HCT116 (cell line): ENCODE data around the gene COL18A1. TPM values are rescaled to one million over a fixed set of nuclear protein-coding genes. Genes with fewer than 3 reads are reported as not detected.

Experiments used
- ATAC-seq: fragments of 200-7000 bp; cut with Tn5 transposase; 2 replicates; pipeline ENCODE4 v1.9.1; 2020; ENCODE audit warnings: mild to moderate bottlenecking, moderate library complexity
- BruUV-seq: library from RNA; stranded (reverse); fragments of 400-500 nt; replicated peaks from 2 replicates; lab custom pipeline; 2021; lab: Mats Ljungman, UMichigan
- CTCF ChIA-PET: fragments of 300-600 bp; sonication (Branson Sonifier 250); formaldehyde crosslinking; loops from one replicate; lab custom pipeline; 2021; ENCODE audit warnings: antibody characterized with exemption; lab: Charles Lee
- POLR2A ChIA-PET: fragments of 300-600, 350-600 bp; sonication (Branson Sonifier 250); formaldehyde crosslinking; loops from one replicate; lab custom pipeline; 2021; ENCODE audit warnings: antibody characterized with exemption; lab: Charles Lee
- RAD21 ChIA-PET, 2 experiments: fragments of 300-600 bp; sonication (Branson Sonifier 250); formaldehyde crosslinking; loops; one replicate each; lab custom pipeline; 2023; ENCODE audit warnings: low total read pairs in 2 of 2; ENCODE audit not compliant: uncharacterized antibody in 2 of 2, unreplicated experiment in 2 of 2, low non-redundant PET in 1 of 2; lab: Charles Lee
- DNase-seq: peaks from one replicate; pipeline ENCODE4 v3.0.0-alpha.2; 2010; ENCODE audit warnings: low read depth, low spot score
- H2AFZ ChIP-seq: fragments of 200-600 bp; shearing (Covaris generic), sonication (generic); 2 replicates; pipeline ENCODE4 v1.6.1; 2017; ENCODE audit warnings: low read depth, mixed run types, mixed read lengths, antibody characterized with exemption, low read length; ENCODE audit not compliant: poor library complexity, severe bottlenecking
- H3K27ac ChIP-seq: 2 replicates; pipeline ENCODE4 v1.5.1; 2012; ENCODE audit warnings: low read depth, low read length
- H3K27me3 ChIP-seq: fragments of 200-600 bp; sonication (generic); 2 replicates; pipeline ENCODE4 v1.6.1; 2016; ENCODE audit warnings: mixed run types, low read length, mixed read lengths; ENCODE audit not compliant: insufficient read depth
- H3K36me3 ChIP-seq, 2 experiments: fragments of 200-500 bp in 1 of 2; fragments of 200-600 bp in 1 of 2; sonication (Bioruptor generic) in 1 of 2; sonication (generic) in 1 of 2; 2 replicates each; pipeline versions ENCODE4 v1.5.1 to v1.6.1; 2014 to 2016; ENCODE audit warnings: low read length in 2 of 2, inconsistent platforms in 1 of 2, mixed read lengths in 1 of 2, mixed run types in 1 of 2; ENCODE audit not compliant: insufficient read depth in 2 of 2, control insufficient read depth in 1 of 2
- H3K4me1 ChIP-seq, 2 experiments: fragments of 200-600 bp in 1 of 2; sonication (generic) in 1 of 2; 2 replicates each; pipeline versions ENCODE4 v1.5.1 to v1.6.1; 2012 to 2017; ENCODE audit warnings: low read length in 2 of 2, inconsistent platforms in 1 of 2, mild to moderate bottlenecking in 1 of 2, mixed read lengths in 1 of 2, mixed run types in 1 of 2, moderate library complexity in 1 of 2; ENCODE audit not compliant: insufficient read depth in 2 of 2, control insufficient read depth in 1 of 2
- H3K4me2 ChIP-seq: fragments of 200-600 bp; sonication (generic); 2 replicates; pipeline ENCODE4 v1.6.1; 2017; ENCODE audit warnings: mixed run types, low read length, mixed read lengths
- H3K4me3 ChIP-seq, 2 experiments: fragments of 200-600 bp in 1 of 2; sonication (generic) in 1 of 2; replicated peaks in 1 of 2; 2 replicates each; pipeline ENCODE4 v1.5.1; 2011 to 2016; ENCODE audit warnings: low read length in 2 of 2, control low read depth in 1 of 2, low read depth in 1 of 2, mild to moderate bottlenecking in 1 of 2, mixed read lengths in 1 of 2, mixed run types in 1 of 2
- H3K79me2 ChIP-seq: fragments of 200-600 bp; sonication (generic); 2 replicates; pipeline ENCODE4 v1.6.1; 2017; ENCODE audit warnings: mild to moderate bottlenecking, mixed run types, low read length, moderate library complexity, mixed read lengths; ENCODE audit not compliant: insufficient read depth
- H3K9ac ChIP-seq: fragments of 200-600 bp; sonication (generic); 2 replicates; pipeline ENCODE4 v1.6.1; 2016; ENCODE audit warnings: low read length, mixed read lengths
- H3K9me2 ChIP-seq: fragments of 200-600 bp; sonication (generic), shearing (Covaris generic); 2 replicates; pipeline ENCODE4 v1.6.1; 2017; ENCODE audit warnings: mixed run types, mild to moderate bottlenecking, moderate library complexity; ENCODE audit not compliant: insufficient read depth
- H3K9me3 ChIP-seq, 2 experiments: fragments of 200-500 bp in 1 of 2; fragments of 200-600 bp in 1 of 2; sonication (Bioruptor generic) in 1 of 2; sonication (generic) in 1 of 2; 2 replicates each; pipeline ENCODE4 v1.6.1; 2014 to 2017; ENCODE audit warnings: low read length in 2 of 2, mixed read lengths in 2 of 2, inconsistent platforms in 1 of 2, low read depth in 1 of 2, mild to moderate bottlenecking in 1 of 2, mixed run types in 1 of 2, moderate library complexity in 1 of 2; ENCODE audit not compliant: control insufficient read depth in 1 of 2, insufficient read depth in 1 of 2
- H4K20me1 ChIP-seq: fragments of 200-600 bp; sonication (generic), shearing (Covaris generic); 2 replicates; pipeline ENCODE4 v1.6.1; 2017; ENCODE audit warnings: mixed run types, mild to moderate bottlenecking, moderate library complexity; ENCODE audit not compliant: insufficient read depth
- CBX3 ChIP-seq: IDR thresholded peaks from 2 replicates; pipeline ENCODE4 v1.6.1; 2012; ENCODE audit warnings: low read depth
- CEBPB ChIP-seq: IDR thresholded peaks from 2 replicates; pipeline ENCODE4 v1.6.1; 2012; ENCODE audit warnings: low read depth
- EGR1 ChIP-seq: IDR thresholded peaks from 2 replicates; pipeline ENCODE4 v1.6.1; 2012; ENCODE audit warnings: low read depth
- ELF1 ChIP-seq: IDR thresholded peaks from 2 replicates; pipeline ENCODE4 v1.6.1; 2012; ENCODE audit warnings: low read depth, borderline replicate concordance
- FOSL1 ChIP-seq: IDR thresholded peaks from 2 replicates; pipeline ENCODE4 v1.6.1; 2012; ENCODE audit warnings: low read depth
- JUND ChIP-seq: IDR thresholded peaks from 2 replicates; pipeline ENCODE4 v1.6.1; 2012
- POLR2AphosphoS5 ChIP-seq: IDR thresholded peaks from 2 replicates; pipeline ENCODE4 v1.6.1; 2011; ENCODE audit warnings: mild to moderate bottlenecking, low read depth, low read length, moderate library complexity
- RAD21 ChIP-seq: IDR thresholded peaks from 2 replicates; pipeline ENCODE4 v1.6.1; 2012; ENCODE audit warnings: low read depth, mild to moderate bottlenecking
- SRF ChIP-seq: IDR thresholded peaks from 2 replicates; pipeline ENCODE4 v1.6.1; 2012; ENCODE audit warnings: low read depth
- TCF7L2 ChIP-seq: IDR thresholded peaks from 2 replicates; pipeline ENCODE4 v1.7.0; 2011; ENCODE audit warnings: borderline replicate concordance, inconsistent platforms; ENCODE audit not compliant: insufficient read depth, insufficient read length; ENCODE audit errors: extremely low read depth
- YY1 ChIP-seq: IDR thresholded peaks from 2 replicates; pipeline ENCODE4 v1.6.1; 2011; ENCODE audit warnings: low read length, low read depth, moderate library complexity, mild to moderate bottlenecking; ENCODE audit not compliant: insufficient replicate concordance; ENCODE audit errors: extremely low read depth
- intact Hi-C: fragments of 100-400 bp; cut with micrococcal nuclease; formaldehyde crosslinking; loops from 2 replicates; pipeline ENCODE4 v1.10.0; 2022
- total RNA-seq: library from RNA; stranded (reverse); gene quantifications from one replicate; pipeline ENCODE4 v1.2.1, GENCODE V29; 2021; ENCODE audit not compliant: unreplicated experiment
- TF ChIP-seq, protein P1 (sequence below), 3 experiments: fragments of 200-600 bp in 1 of 3; sonication (generic) in 1 of 3; IDR thresholded peaks in 2 of 3; conservative IDR thresholded peaks in 1 of 3; 2 replicates each; pipeline ENCODE4 v1.5.1; 2012 to 2017; ENCODE audit warnings: low read depth in 2 of 3, low read length in 2 of 3, antibody characterized with exemption in 1 of 3, borderline replicate concordance in 1 of 3, control low read depth in 1 of 3, mild to moderate bottlenecking in 1 of 3, mixed read lengths in 1 of 3, mixed run types in 1 of 3, moderate library complexity in 1 of 3; ENCODE audit not compliant: insufficient read depth in 1 of 3
- TF ChIP-seq, protein P2 (sequence below): IDR thresholded peaks from 2 replicates; pipeline ENCODE4 v1.6.1; 2012

The COL18A1 gene
- total RNA-seq, 1 experiment from 2014 or later, result 59.5 TPM

- Histone ChIP-seq H3K9me2 (no peaks in the 10 kb centered on the region), H3K27me3 (no peaks in the 10 kb centered on the region), H3K4me2 (no peak overlapping the region), H3K36me3 (no peaks in the 10 kb centered on the region), H4K20me1 (no peaks in the 10 kb centered on the region), H3K9ac (no peak overlapping the region), H3K4me1 (peaks cover 2 to 12% of the 10 kb centered on the region in 2 experiments; a peak in 3 of 4 replicates), H3K9me3 (peaks cover 0 to 5% of the 10 kb centered on the region in 2 experiments; a peak in 1 of 4 replicates), H3K79me2 (no peaks in the 10 kb centered on the region), H2AFZ (no peak overlapping the region), H3K4me3 (no peak overlapping the region), H3K27ac (no peak overlapping the region)
- DNase-seq (no peak), ATAC-seq (no peak)
- no TSS peak for BruUV-seq
- CTCF ChIA-PET, result no interaction called here
- intact Hi-C loops, result no loop called here
- no peak for TF ChIP-seq TCF7L2
- peak; percentile 85; the same call in 1 of the 2 replicates for TF ChIP-seq CBX3
- RAD21 ChIA-PET, result no interaction called here
- POLR2A ChIA-PET, result no interaction called here
These were observed 3.9 kb upstream of the COL18A1 start for GRCh38 chr21:45401054-45401518.

GRCh38 chr21:45401916-45402900 is 2.8 kb upstream of the COL18A1 start:
- DNase-seq, result no peak
- H3K4me1 ChIP-seq, result peaks cover 12 to 23% of the 10 kb centered on the region in 2 experiments
- peaks cover 0 to 5% of the 10 kb centered on the region in 2 experiments; a peak in 1 of 4 replicates for H3K9me3 ChIP-seq
- no peak overlapping the region for H3K4me2 ChIP-seq
- no peaks in the 10 kb centered on the region for H4K20me1 ChIP-seq
- no peak overlapping the region for H3K9ac ChIP-seq
- no TSS peak for BruUV-seq
- ChIA-PET CTCF (no interaction called here), POLR2A (no interaction called here), RAD21 (no interaction called here)
- no peaks in the 10 kb centered on the region for H3K36me3 ChIP-seq
- no peaks in the 10 kb centered on the region for H3K27me3 ChIP-seq
- intact Hi-C loops, result no loop called here
- no peaks in the 10 kb centered on the region for H3K9me2 ChIP-seq
- no peak overlapping the region for H2AFZ ChIP-seq
- ATAC-seq, result no peak
- peaks cover 9% of the 10 kb centered on the region; the same call in 1 of the 2 replicates for H3K79me2 ChIP-seq
- H3K4me3 ChIP-seq, result no peak overlapping the region
- no peak for TF ChIP-seq POLR2AphosphoS5
- no peak for TF ChIP-seq EGR1
- no peak for TF ChIP-seq RAD21
- TF ChIP-seq YY1, result no peak
- TF ChIP-seq, protein P1, sequence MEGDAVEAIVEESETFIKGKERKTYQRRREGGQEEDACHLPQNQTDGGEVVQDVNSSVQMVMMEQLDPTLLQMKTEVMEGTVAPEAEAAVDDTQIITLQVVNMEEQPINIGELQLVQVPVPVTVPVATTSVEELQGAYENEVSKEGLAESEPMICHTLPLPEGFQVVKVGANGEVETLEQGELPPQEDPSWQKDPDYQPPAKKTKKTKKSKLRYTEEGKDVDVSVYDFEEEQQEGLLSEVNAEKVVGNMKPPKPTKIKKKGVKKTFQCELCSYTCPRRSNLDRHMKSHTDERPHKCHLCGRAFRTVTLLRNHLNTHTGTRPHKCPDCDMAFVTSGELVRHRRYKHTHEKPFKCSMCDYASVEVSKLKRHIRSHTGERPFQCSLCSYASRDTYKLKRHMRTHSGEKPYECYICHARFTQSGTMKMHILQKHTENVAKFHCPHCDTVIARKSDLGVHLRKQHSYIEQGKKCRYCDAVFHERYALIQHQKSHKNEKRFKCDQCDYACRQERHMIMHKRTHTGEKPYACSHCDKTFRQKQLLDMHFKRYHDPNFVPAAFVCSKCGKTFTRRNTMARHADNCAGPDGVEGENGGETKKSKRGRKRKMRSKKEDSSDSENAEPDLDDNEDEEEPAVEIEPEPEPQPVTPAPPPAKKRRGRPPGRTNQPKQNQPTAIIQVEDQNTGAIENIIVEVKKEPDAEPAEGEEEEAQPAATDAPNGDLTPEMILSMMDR (IDR thresholded peaks at IDR 0.05 in 2 of 3, conservative IDR thresholded peaks at IDR 0.05 in 1 of 3; ENCODE audit: borderline replicate concordance in 1 of 3, insufficient read depth in 1 of 3, low read depth in 2 of 3, low read length in 2 of 3), result no peak
- no peak for TF ChIP-seq ELF1
- TF ChIP-seq JUND, result no peak
- TF ChIP-seq, protein P2, sequence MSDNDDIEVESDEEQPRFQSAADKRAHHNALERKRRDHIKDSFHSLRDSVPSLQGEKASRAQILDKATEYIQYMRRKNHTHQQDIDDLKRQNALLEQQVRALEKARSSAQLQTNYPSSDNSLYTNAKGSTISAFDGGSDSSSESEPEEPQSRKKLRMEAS, result no peak
- no peak for TF ChIP-seq SRF
- no peak for TF ChIP-seq FOSL1
- TF ChIP-seq CEBPB, result no peak
- TF ChIP-seq, all 23 proteins: peak for 0
- H3K27ac ChIP-seq, result no peak overlapping the region
